Right ventricle myocardium superior (tissue), 1 donor: ENCODE results near the gene NLGN1. TPM values are rescaled to one million over a fixed set of nuclear protein-coding genes. Genes with fewer than 3 reads are reported as not detected.

Source experiments
- ATAC-seq: fragments of 200-7000 bp; cut with Tn5 transposase; one replicate; pipeline ENCODE4 v1.9.1; 2020; ENCODE audit warnings: mild to moderate bottlenecking; ENCODE audit not compliant: poor library complexity
- DNase-seq: peaks from one replicate; pipeline ENCODE4 v3.0.0-alpha.2; 2020
- intact Hi-C: fragments of 100-400 bp; cut with DNase I; formaldehyde crosslinking; loops from one replicate; pipeline ENCODE4 v1.11.2; 2022
- total RNA-seq: library from RNA; stranded (reverse); fragmentation: NEBNext Ultra II Directional; extraction: Animal tissue kit (Norgen Biotek cat#: 25700); gene quantifications from one replicate; pipeline ENCODE4 v1.2.1, GENCODE V29; 2021
- donor health status: DM: no; HTN: yes; CAD: no; lungs with severe emphysema.

The NLGN1 gene
- total RNA-seq, 1 donor from 2014 or later = 7.8 TPM

GRCh38 chr3:174060431-174060830, 662.9 kb downstream of the NLGN1 start:
- DNase-seq (no peak), ATAC-seq (no peak)
- intact Hi-C loops = no loop called here

GRCh38 chr3:174061162-174061561, 663.6 kb downstream of the NLGN1 start:
- no peak for DNase-seq
- intact Hi-C loops = no loop called here
- ATAC-seq = no peak

- no peak for ATAC-seq
- DNase-seq = no peak
- intact Hi-C loops = no loop called here
Measured at GRCh38 chr3:174061731-174062130, 664.2 kb downstream of the NLGN1 start.

DNA sequence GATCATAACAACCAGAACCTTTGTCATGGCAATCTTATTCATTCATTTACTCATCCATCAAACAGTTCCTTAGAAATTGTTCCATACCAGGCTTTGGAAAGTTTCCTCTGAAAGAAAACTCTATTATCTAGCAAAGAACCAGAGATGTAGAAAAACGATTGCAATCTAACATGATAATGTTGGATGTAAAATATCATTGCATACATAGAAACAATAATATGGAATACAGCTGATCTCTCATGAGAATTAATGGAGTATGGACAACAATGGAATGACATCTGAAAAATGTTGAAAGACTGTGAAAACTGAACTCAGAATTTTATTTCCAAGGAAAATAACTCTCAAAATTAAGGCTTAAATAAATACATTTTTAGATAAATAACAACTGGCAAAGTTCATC, 665.4 kb downstream of the NLGN1 start:
- DNase-seq = no peak
- no peak for ATAC-seq
- intact Hi-C loops = no loop called here

- no peak for DNase-seq
- ATAC-seq = no peak
- intact Hi-C loops = no loop called here
Measured at GRCh38 chr3:174068035-174068434, 670.5 kb downstream of the NLGN1 start.

- ATAC-seq (no peak), DNase-seq (no peak)
- intact Hi-C loops = no loop called here
Measured at GRCh38 chr3:174072675-174073074, 675.1 kb downstream of the NLGN1 start.

GRCh38 chr3:174083706-174084105, 686.2 kb downstream of the NLGN1 start:
- ATAC-seq (no peak), DNase-seq (no peak)
- intact Hi-C loops = no loop called here

DNA sequence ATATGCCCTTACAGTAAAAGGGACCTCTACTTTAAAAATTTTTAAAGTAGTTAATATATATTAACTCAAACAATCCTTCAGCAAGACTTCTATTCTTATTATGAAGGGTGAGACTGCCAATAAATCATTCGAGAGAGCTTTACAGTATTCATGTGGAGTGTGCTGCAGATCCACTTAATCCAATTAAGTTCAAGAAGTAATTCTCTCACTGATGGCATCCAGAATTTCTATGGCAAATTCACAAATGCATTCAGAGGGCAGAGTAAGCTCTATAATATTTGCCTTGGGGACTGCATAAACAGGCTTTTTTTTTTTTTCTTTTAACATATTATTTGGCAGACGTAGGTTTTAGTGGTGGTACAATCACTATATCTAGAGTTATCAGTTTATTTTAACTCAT, 692.0 kb downstream of the NLGN1 start:
- intact Hi-C loops = no loop called here
- ATAC-seq (no peak), DNase-seq (no peak)

DNA sequence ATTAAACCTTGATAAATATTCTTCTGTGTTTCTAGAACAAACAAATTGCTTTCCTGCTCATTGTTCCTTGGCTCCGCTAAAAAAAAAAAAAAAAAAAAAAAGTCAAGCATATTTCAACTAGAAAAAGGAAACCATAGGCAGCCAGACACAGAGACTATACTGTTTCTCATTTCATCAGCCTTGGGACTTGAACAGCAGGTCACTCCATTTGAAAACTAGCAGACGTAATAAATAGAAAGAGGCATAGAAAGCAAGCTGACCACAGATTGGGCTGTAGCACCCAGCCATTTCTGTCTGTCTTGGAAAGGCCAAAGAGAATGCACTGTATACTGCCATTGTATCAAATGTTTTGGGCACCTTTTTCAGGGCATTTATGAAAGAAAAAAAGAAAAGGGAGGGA, 697.1 kb downstream of the NLGN1 start:
- DNase-seq (no peak), ATAC-seq (no peak)
- intact Hi-C loops = no loop called here

- ATAC-seq = no peak
- intact Hi-C loops = no loop called here
Measured at GRCh38 chr3:174097686-174098085, 700.1 kb downstream of the NLGN1 start.

GRCh38 chr3:174098746-174099145, 701.2 kb downstream of the NLGN1 start:
- intact Hi-C loops = no loop called here
- no peak for ATAC-seq
- no peak for DNase-seq

More at GRCh38 chr3:174097686-174098085, 700.1 kb downstream of the NLGN1 start:
- no peak for DNase-seq

- intact Hi-C loops = no loop called here
- no peak for DNase-seq
- ATAC-seq = no peak
Measured at GRCh38 chr3:174099724-174100123, 702.2 kb downstream of the NLGN1 start.

DNA sequence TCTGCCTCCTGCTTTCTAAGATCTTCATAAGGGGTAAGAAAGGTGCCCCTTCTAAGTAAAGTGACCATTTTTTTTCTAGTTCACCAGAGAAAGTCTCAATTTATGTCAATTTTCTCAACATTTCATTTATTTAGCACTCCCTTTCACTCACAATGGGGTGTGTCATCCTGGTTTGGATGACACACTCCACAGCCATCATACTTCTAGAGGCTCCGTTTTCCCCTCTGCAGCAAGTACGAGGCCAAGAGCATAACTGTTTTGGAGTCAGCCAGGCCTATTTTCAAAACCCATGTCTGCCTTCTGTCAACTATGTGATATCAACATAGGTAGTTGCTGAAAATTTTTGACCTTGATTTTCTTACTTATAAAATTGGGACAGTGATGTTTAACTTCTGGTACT, 703.2 kb downstream of the NLGN1 start:
- no peak for ATAC-seq
- intact Hi-C loops = no loop called here

DNA sequence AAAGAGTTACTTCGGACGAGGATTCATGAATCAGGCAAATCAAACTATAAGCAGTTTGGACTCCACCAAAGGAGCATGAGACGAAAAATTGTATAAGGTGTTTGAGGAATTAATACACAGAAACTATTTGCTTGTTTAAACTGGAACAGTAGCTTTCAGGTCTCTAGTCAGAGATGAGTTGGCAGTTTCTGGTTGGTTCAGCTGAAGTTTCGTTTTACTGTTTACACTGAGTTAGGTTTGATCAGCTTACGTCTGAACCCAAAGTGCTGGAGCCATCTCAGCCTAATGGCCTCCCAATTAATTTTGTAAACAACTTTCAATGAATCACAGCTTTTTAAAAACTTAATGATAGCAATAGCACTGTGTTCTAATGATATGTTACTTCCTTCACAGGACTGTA, 703.7 kb downstream of the NLGN1 start:
- ATAC-seq (no peak), DNase-seq (no peak)
- intact Hi-C loops = no loop called here

More for the DNA sequence above, 703.2 kb downstream of the NLGN1 start:
- no peak for DNase-seq

GRCh38 chr3:174102274-174102673, 704.7 kb downstream of the NLGN1 start:
- DNase-seq (no peak), ATAC-seq (no peak)
- intact Hi-C loops = no loop called here

GRCh38 chr3:174102866-174103265, 705.3 kb downstream of the NLGN1 start:
- intact Hi-C loops = no loop called here
- DNase-seq (no peak), ATAC-seq (no peak)

- intact Hi-C loops = no loop called here
- ATAC-seq = no peak
- no peak for DNase-seq
Measured at GRCh38 chr3:174110761-174111160, 713.2 kb downstream of the NLGN1 start.

GRCh38 chr3:174111776-174112175, 714.2 kb downstream of the NLGN1 start:
- intact Hi-C loops = no loop called here
- no peak for ATAC-seq
- no peak for DNase-seq

- intact Hi-C loops = no loop called here
- DNase-seq (no peak), ATAC-seq (no peak)
Measured at GRCh38 chr3:174116421-174116820, 718.9 kb downstream of the NLGN1 start.

DNA sequence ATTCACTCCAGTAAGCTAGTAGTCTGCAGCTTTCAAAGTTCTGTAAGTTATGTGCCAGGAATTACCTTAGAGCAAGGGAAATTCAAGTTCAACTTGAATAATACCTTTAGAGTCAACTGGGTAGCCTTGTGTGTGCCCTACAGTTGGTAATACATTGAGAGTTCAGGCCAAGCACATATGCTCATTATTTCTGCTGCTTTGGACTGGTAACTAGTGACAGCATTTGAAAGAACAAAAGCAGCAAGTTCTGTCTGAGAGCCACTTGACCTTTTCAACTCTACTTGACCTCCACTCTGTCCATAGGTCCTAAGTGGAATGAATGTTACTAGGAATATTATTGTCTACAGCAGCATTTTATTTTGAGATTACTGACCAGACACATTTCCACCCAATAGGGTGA, 723.5 kb downstream of the NLGN1 start:
- intact Hi-C loops = no loop called here
- no peak for DNase-seq
- no peak for ATAC-seq

- intact Hi-C loops = no loop called here
- ATAC-seq = no peak
- no peak for DNase-seq
Measured at GRCh38 chr3:174122411-174122810, 724.9 kb downstream of the NLGN1 start.
